ENCODE results near the gene GAL. TPM values are rescaled to one million over a fixed set of nuclear protein-coding genes. Genes with fewer than 3 reads are reported as not detected.

Gene GAL
- total and polyA plus RNA-seq, 2 experiments from 2014 or later = 0.97 to 24.7 TPM

DNA sequence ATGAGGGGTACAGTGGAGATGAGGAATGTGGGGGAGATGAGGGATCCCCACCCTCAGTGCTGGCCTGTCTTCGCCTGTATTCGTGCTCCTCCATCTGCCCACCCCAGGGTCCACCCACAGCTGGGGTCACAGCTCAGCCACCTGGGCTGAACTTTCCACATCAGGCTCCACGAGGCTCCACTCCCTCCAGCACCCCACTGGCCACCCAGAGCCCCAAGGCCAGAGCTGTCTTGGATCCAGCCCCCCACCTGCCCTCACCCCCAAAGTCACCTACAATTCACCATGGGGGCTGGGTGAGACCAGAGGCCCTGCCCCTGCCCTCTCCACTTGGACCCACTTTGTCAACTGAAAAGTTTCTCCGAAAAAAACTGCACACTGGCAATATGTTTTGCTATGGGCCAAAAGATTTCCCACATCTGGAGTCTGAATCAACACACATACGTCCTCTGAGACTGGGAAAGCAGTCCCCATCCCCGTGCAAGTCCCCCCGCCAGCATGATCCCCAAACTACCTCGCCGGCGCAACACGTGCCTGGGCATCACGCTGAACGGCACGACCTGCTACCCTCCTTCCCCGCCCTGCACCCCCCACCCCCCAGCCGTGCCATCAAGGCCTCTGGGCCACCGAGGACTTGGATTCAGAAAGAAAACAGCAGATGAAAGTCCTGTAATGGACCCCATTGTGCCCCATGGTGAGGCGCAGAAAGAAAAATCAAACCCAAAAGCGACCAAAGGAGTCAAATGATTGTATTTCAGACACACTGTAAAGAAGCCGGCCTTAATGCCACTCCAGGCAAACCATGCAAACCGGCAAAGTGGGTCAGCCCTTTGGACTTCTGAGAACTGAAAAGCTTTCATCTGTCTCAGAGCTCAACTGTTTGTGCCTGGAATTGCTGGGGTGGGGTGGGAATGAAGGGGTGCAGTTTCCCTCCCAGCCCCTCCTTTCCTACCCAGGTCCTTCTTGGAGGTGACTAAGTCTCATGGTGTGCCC, 16.5 kb upstream of the GAL start:
- in situ Hi-C loops (cut with MboI) = no loop called here
- peaks cover 29% of the 10 kb centered on the region for H3K27me3 ChIP-seq (replicated peaks; ENCODE audit: insufficient read depth)

DNA sequence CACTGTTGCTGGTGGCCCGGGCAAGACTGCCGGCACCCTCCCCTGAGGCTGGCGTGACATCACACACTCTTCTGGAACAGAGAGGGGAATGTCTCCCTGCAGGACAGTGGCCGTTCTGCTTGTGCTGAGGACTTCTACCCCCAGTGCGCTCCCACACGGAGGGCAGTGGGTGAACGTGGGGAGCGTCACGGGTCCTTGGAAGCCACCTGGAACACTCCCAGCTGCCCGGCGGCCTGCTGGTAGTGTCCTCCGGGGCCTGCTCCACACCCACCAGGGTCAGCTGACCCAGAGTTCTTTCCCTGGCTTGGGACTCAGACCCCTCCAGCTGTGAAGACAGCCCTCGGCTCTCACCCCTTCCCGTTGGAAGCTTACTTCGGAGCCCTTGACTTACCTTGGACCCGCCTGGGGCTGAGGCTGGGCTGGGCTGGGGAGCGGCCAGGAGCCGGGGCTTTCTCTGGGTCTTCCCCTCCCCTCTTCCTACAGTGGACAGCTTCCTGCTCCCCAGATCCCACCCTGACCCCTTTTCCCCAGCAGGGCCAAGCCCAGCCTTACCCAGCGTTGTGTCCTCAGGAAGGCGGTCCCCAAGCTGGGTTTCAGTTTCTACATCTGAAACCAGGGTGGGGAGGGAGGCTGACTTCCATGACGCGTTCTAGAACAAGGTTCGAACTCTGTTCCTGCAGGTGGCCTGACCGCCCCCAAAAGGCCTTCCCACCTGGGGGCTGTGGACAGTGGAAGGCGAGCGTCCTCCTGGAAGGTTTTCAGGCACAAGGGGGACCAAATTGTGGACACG, 14.8 kb upstream of the GAL start:
- no peaks in the 10 kb centered on the region for H3K79me2 ChIP-seq (ENCODE audit: insufficient read depth)
- H3K4me1 ChIP-seq (ENCODE audit: insufficient read depth) = no peaks in the 10 kb centered on the region
- 83 to 87% methylated on average over 23 to 27 of the region's 27 CpGs for WGBS, 2 experiments (ENCODE audit: low coverage in 1 of 2, low lambda C conversion rate in 2 of 2, missing lambda C conversion rate in 2 of 2)
- no peaks in the 10 kb centered on the region for H3F3A ChIP-seq (ENCODE audit: insufficient read depth)
- H3K9me3 ChIP-seq (ENCODE audit: low read depth) = no peaks in the 10 kb centered on the region
- H4K20me1 ChIP-seq (ENCODE audit: insufficient read depth) = no peaks in the 10 kb centered on the region
- no peaks in the 10 kb centered on the region for H3K9me2 ChIP-seq (ENCODE audit: insufficient read depth)
- H3K4me3 ChIP-seq = no peak overlapping the region
- in situ Hi-C loops (cut with MboI) = no loop called here
- DNase-seq = no peak
- no peak overlapping the region for H3K9ac ChIP-seq
- peaks cover 27% of the 10 kb centered on the region for H3K27me3 ChIP-seq (replicated peaks; ENCODE audit: insufficient read depth)
- no peak overlapping the region for H2AFZ ChIP-seq
- no peak overlapping the region for H3K4me2 ChIP-seq (ENCODE audit: unreplicated experiment)
- TF ChIP-seq EZH2 (IDR thresholded peaks at IDR 0.05; ENCODE audit: insufficient read depth, poor library complexity, severe bottlenecking) = no peak
- TF ChIP-seq EZH2phosphoT487 (IDR thresholded peaks at IDR 0.05; ENCODE audit: insufficient read depth, low read depth) = no peak
- H3K27ac ChIP-seq = no peak overlapping the region
- no peaks in the 10 kb centered on the region for H3K36me3 ChIP-seq (ENCODE audit: low read depth)

More for the DNA sequence above, 16.5 kb upstream of the GAL start:
- Histone ChIP-seq H3K4me3 (no peak overlapping the region), H3K79me2 (ENCODE audit: insufficient read depth) (no peaks in the 10 kb centered on the region), H4K20me1 (ENCODE audit: insufficient read depth) (no peaks in the 10 kb centered on the region), H3K9me3 (ENCODE audit: low read depth) (no peaks in the 10 kb centered on the region), H3K4me1 (ENCODE audit: insufficient read depth) (no peaks in the 10 kb centered on the region), H3K36me3 (ENCODE audit: low read depth) (no peaks in the 10 kb centered on the region), H3K9ac (no peak overlapping the region), H3K9me2 (ENCODE audit: insufficient read depth) (no peaks in the 10 kb centered on the region), H3K4me2 (ENCODE audit: unreplicated experiment) (no peak overlapping the region), H3K27ac (no peak overlapping the region), H3F3A (ENCODE audit: insufficient read depth) (no peaks in the 10 kb centered on the region), H2AFZ (no peak overlapping the region)
- TF ChIP-seq EZH2phosphoT487 (IDR thresholded peaks at IDR 0.05; ENCODE audit: insufficient read depth, low read depth) = no peak
- no peak for TF ChIP-seq EZH2 (IDR thresholded peaks at IDR 0.05; ENCODE audit: insufficient read depth, poor library complexity, severe bottlenecking)
- DNase-seq = no peak
- 41 to 59% methylated on average over 8 to 21 of the region's 21 CpGs for WGBS, 2 experiments (ENCODE audit: low coverage in 1 of 2, low lambda C conversion rate in 2 of 2, missing lambda C conversion rate in 2 of 2)

DNA sequence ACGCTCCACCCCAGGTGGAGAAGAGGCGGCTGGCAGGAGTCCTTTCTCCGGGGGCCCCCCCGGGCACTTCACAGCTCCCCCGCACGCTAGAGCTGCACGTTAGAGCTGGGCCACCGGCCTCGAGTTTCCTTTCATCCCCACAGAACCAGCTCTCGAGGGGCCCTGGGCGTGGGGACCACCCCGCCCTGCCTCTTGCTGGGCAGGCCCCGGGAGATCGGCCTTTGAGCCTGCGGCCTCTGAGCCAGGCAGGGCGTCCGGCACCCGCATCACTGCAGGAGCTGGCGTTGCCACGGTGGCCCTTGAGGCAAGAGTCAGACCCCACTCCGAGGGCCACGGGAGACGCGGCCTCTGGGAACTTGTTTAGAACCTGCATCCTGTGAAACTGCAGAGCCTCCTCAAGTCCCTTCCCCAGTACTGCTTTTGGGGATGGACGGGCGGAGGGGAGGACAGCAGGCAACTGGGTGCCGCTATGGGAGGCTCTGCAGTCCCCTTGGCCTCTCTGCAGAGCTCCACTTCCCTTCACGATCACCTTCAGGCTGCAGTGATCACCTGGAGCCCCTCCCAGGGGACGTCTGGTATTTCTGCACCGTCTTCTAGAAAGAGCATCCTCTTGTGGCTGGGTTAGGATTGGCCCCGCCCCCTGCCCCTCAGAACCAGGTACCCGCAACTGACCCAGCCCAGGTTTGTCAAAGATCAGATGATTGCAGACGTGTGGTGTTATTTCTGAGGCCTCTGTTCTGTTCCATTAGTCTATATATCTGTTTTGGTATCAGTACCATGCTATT, 13.9 kb upstream of the GAL start:
- H3K79me2 ChIP-seq (ENCODE audit: insufficient read depth) = no peaks in the 10 kb centered on the region
- H3F3A ChIP-seq (ENCODE audit: insufficient read depth) = no peaks in the 10 kb centered on the region
- no peak for DNase-seq
- H3K4me1 ChIP-seq (ENCODE audit: insufficient read depth) = no peaks in the 10 kb centered on the region
- H3K4me3 ChIP-seq = no peak overlapping the region
- no peaks in the 10 kb centered on the region for H3K9me2 ChIP-seq (ENCODE audit: insufficient read depth)
- peaks cover 19% of the 10 kb centered on the region for H3K27me3 ChIP-seq (replicated peaks; ENCODE audit: insufficient read depth)
- H3K27ac ChIP-seq = no peak overlapping the region
- no peak overlapping the region for H3K9ac ChIP-seq
- no peak overlapping the region for H2AFZ ChIP-seq
- H3K9me3 ChIP-seq (ENCODE audit: low read depth) = no peaks in the 10 kb centered on the region
- H3K36me3 ChIP-seq (ENCODE audit: low read depth) = no peaks in the 10 kb centered on the region
- no peak overlapping the region for H3K4me2 ChIP-seq (ENCODE audit: unreplicated experiment)
- TF ChIP-seq EZH2 (IDR thresholded peaks at IDR 0.05; ENCODE audit: insufficient read depth, poor library complexity, severe bottlenecking) (no peak), EZH2phosphoT487 (IDR thresholded peaks at IDR 0.05; ENCODE audit: insufficient read depth, low read depth) (no peak)
- in situ Hi-C loops (cut with MboI) = no loop called here
- no peaks in the 10 kb centered on the region for H4K20me1 ChIP-seq (ENCODE audit: insufficient read depth)
- 80 to 82% methylated on average over 28 to 33 of the region's 33 CpGs for WGBS, 2 experiments (ENCODE audit: low coverage in 1 of 2, low lambda C conversion rate in 2 of 2, missing lambda C conversion rate in 2 of 2)
